Osteoblast (primary cell): ENCODE results near the gene SH3RF3. TPM values are rescaled to one million over a fixed set of nuclear protein-coding genes. Genes with fewer than 3 reads are reported as not detected.

Source experiments
- DNase-seq: peaks from one replicate; pipeline ENCODE4 v3.0.0; 2011; ENCODE audit warnings: low spot score, mixed read lengths; ENCODE audit not compliant: insufficient read length; ENCODE audit errors: missing footprints
- H2AFZ ChIP-seq: 2 replicates; pipeline ENCODE4 v1.6.0; 2011; ENCODE audit warnings: mild to moderate bottlenecking, low read length
- H3K27ac ChIP-seq: 2 replicates; pipeline ENCODE4 v1.5.1; 2011; ENCODE audit warnings: mild to moderate bottlenecking, low read depth, low read length, moderate library complexity
- H3K27me3 ChIP-seq: 2 replicates; pipeline ENCODE4 v1.6.0; 2012; ENCODE audit warnings: mild to moderate bottlenecking, control low read depth, inconsistent platforms, low read length, moderate library complexity; ENCODE audit not compliant: insufficient read depth
- H3K36me3 ChIP-seq: 2 replicates; pipeline ENCODE4 v1.5.1; 2011; ENCODE audit warnings: mild to moderate bottlenecking, low read length, control low read depth, moderate library complexity; ENCODE audit not compliant: insufficient read depth
- H3K4me1 ChIP-seq: 2 replicates; pipeline ENCODE4 v1.5.1; 2011; ENCODE audit warnings: mild to moderate bottlenecking, low read length, control low read depth, moderate library complexity; ENCODE audit not compliant: insufficient read depth
- H3K4me2 ChIP-seq: 2 replicates; pipeline ENCODE4 v1.6.0; 2011; ENCODE audit warnings: mild to moderate bottlenecking, low read length; ENCODE audit not compliant: insufficient read depth
- H3K4me3 ChIP-seq: fragments of 200-600 bp; sonication (generic); 3 replicates; pipeline ENCODE4 v1.5.1; 2012; ENCODE audit warnings: mild to moderate bottlenecking, low read length, inconsistent platforms; ENCODE audit not compliant: insufficient read depth
- H3K79me2 ChIP-seq: 2 replicates; pipeline ENCODE4 v1.6.0; 2012; ENCODE audit warnings: mild to moderate bottlenecking, low read length, control low read depth, inconsistent platforms; ENCODE audit not compliant: insufficient read depth
- H3K9me3 ChIP-seq: 2 replicates; pipeline ENCODE4 v1.5.1; 2011; ENCODE audit warnings: low read depth, low read length, control low read depth
- H4K20me1 ChIP-seq: 2 replicates; pipeline ENCODE4 v1.6.0; 2012; ENCODE audit warnings: mild to moderate bottlenecking, low read length, control low read depth; ENCODE audit not compliant: insufficient read depth
- total RNA-seq: library from RNA; depleted of rRNA; stranded (reverse); fragments of >200 nt; gene quantifications from 2 replicates; pipeline ENCODE4 v1.2.3, GENCODE V29; 2012
- TF ChIP-seq, protein P1 (sequence below): IDR thresholded peaks from 2 replicates; pipeline ENCODE4 v1.5.1; 2011; ENCODE audit warnings: mild to moderate bottlenecking, low read depth, low read length, moderate library complexity; ENCODE audit errors: extremely low read depth

The SH3RF3 gene
- total RNA-seq, 1 donor: 14.8 TPM

DNA sequence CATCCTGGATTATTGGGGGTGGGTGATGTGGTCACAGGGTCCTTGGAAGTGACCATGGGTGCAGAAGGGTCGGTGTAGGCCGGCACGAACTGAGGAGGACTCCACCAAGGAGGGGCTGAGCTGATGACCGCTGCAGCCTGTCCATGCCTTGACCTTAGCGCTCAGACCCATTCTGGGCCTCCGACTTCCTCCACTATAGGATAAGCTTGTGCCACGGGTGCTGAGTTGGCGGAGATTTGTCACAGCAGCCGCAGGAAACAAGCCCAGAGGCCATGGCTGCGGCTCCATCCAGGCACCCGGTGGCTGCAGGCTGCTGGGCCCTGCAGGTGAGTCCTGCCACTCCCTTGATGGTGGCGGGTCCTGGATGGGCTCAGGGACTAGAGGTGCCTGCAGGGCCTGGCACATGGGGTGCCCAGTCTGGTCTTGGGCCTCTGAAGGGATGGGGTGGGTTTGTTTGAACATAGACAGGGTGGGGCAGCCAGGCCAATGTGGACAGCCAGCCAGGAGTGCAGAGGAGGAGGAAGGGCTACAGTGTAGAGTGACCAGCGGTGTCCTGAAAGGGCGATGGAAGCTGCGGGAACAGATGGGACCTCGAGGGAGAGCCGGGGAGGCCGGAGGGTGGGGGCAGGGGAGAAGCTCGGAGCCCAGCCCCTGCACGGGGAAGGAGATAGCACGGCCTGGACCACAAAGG lies 400.0 kb downstream of the SH3RF3 start:
- no peaks in the 10 kb centered on the region for H3K9me3 ChIP-seq
- no peaks in the 10 kb centered on the region for H4K20me1 ChIP-seq
- no peaks in the 10 kb centered on the region for H3K36me3 ChIP-seq
- DNase-seq: no peak
- peaks cover 22% of the 10 kb centered on the region for H3K27me3 ChIP-seq
- no peak overlapping the region for H3K4me3 ChIP-seq
- no peak overlapping the region for H3K27ac ChIP-seq
- no peak overlapping the region for H2AFZ ChIP-seq
- H3K4me1 ChIP-seq: no peaks in the 10 kb centered on the region
- no peak overlapping the region for H3K4me2 ChIP-seq
- TF ChIP-seq, protein P1, sequence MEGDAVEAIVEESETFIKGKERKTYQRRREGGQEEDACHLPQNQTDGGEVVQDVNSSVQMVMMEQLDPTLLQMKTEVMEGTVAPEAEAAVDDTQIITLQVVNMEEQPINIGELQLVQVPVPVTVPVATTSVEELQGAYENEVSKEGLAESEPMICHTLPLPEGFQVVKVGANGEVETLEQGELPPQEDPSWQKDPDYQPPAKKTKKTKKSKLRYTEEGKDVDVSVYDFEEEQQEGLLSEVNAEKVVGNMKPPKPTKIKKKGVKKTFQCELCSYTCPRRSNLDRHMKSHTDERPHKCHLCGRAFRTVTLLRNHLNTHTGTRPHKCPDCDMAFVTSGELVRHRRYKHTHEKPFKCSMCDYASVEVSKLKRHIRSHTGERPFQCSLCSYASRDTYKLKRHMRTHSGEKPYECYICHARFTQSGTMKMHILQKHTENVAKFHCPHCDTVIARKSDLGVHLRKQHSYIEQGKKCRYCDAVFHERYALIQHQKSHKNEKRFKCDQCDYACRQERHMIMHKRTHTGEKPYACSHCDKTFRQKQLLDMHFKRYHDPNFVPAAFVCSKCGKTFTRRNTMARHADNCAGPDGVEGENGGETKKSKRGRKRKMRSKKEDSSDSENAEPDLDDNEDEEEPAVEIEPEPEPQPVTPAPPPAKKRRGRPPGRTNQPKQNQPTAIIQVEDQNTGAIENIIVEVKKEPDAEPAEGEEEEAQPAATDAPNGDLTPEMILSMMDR: no peak
- no peaks in the 10 kb centered on the region for H3K79me2 ChIP-seq

DNA sequence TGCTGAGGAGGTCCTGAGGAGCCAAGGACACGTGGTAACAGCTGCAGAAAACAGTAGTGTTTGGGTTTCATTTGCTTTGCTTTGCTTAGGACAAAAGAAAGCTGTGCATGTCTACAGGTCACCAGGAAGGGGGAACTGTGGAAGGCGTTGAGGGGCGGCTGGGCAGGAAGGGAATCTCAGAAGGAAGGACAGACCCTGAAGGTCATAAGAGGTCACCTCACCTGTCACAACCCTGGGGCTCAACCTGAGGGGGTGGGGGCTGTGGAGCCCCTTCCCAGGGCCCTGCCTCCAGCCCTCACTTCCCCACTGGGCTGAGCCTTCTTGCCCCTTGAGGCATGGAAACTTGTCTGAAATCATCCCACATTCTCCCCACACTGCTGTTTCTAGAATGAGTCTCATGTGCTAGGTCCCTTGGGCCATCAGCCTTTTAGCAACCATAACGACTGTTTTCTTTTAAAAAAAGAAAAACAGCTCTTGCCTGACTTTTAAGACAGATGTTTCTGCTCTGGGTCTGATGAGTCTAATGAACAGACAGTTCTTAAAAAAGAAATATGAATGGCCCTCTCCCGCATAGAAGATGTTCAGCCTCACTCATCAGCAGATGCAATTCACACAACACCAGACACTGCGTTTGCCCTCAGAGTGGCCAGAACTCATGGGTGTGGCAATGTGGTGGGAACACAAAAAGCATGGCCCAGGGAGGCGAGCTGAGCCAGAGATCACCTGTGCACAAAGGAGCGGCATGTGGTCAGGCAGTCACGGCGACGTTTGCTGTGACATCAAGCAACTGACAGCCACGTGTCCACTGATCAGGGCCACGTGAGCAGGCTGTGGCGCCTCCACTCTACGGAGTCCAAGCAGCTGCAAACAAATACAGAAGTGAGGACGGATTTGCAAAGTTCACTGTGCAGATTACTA lies 400.8 kb downstream of the SH3RF3 start:
- Histone ChIP-seq H3K4me3 (no peak overlapping the region), H3K4me1 (no peaks in the 10 kb centered on the region), H3K79me2 (no peaks in the 10 kb centered on the region), H3K9me3 (no peaks in the 10 kb centered on the region), H2AFZ (no peak overlapping the region), H3K4me2 (no peak overlapping the region), H3K27ac (no peak overlapping the region), H3K36me3 (no peaks in the 10 kb centered on the region), H4K20me1 (no peaks in the 10 kb centered on the region), H3K27me3 (peaks cover 25% of the 10 kb centered on the region)
- DNase-seq: peak; percentile 95
- TF ChIP-seq, protein P1: no peak

DNA sequence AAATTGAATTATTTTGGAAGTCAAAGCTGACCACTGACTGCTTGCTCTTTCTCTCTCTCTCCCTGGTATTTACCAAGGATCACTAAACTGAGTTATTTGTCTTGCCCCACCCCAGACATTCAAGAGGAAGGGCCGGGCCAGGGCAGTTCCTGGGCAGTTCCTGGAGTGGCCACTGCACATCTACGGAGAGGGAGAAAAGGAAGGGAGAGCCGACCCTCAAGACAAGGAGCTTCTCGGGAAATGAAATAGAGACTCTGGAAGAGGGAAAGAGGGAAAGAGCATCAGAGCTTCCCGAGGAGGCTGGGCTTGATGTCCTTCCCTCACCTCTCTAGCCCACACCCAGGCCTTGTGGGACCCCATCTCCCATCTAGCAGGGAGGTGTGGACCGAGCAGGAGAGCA lies 401.7 kb downstream of the SH3RF3 start:
- Histone ChIP-seq H3K9me3 (no peaks in the 10 kb centered on the region), H4K20me1 (no peaks in the 10 kb centered on the region), H3K27ac (no peak overlapping the region)

More for the DNA sequence above, 401.7 kb downstream of the SH3RF3 start:
- peaks cover 32% of the 10 kb centered on the region for H3K27me3 ChIP-seq
- TF ChIP-seq, protein P1: no peak
- no peak overlapping the region for H2AFZ ChIP-seq
- no peak overlapping the region for H3K4me2 ChIP-seq
- H3K4me3 ChIP-seq: no peak overlapping the region
- H3K36me3 ChIP-seq: no peaks in the 10 kb centered on the region
- no peak for DNase-seq
- no peaks in the 10 kb centered on the region for H3K4me1 ChIP-seq
- H3K79me2 ChIP-seq: no peaks in the 10 kb centered on the region
